Measurements from ENCODE around the gene ASTN2.

Gene ASTN2

DNA sequence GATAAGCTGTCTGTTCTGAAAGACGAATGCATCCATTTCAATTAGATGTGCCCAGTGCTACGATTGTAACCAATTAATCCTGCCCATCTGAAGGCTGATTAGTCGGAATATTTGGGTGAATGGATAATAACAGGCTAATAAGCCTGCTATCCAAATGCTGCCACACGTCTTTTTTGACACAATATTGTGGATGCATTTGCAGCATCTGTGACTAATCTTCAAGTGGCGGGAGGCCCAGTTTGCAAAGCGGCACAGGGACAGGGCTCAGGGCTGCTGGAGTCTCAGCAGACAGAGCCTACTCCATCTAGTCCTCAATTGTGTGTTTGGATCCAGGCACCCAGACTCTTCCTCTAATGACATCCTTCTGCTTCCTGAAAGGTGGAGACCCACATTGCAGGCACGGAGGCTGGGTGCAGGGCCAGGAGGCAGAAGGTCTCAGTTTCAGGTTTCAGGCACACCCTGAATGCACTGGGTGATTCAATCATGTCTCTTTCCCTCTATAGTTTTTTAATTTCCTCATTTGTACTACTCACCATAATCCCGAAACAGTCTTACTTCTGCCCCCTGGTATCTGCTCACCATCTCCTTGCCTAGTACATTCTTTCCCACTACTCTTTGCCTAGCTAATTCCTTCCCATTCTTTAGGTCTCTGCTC lies 169.6 kb downstream of the ASTN2 start:
- Histone ChIP-seq H3K4me3 (ENCODE audit: low read depth, low read length, poor library complexity, severe bottlenecking) (no peak overlapping the region), H3K9me2 (ENCODE audit: low read depth, low read length) (no peaks in the 10 kb centered on the region), H3K4me2 (ENCODE audit: low read length) (no peak overlapping the region), H4K20me1 (ENCODE audit: insufficient read depth, low read length) (no peaks in the 10 kb centered on the region), H3K27ac (ENCODE audit: low read depth, low read length, poor library complexity, severe bottlenecking) (no peak overlapping the region), H3K79me2 (ENCODE audit: insufficient read depth, low read length) (no peaks in the 10 kb centered on the region), H3K9ac (ENCODE audit: low read length) (no peak overlapping the region), H3K27me3 (ENCODE audit: insufficient read depth, low read length) (no peaks in the 10 kb centered on the region), H3K4me1 (ENCODE audit: insufficient read depth, low read length, severe bottlenecking) (peaks cover 48% of the 10 kb centered on the region), H2AFZ (ENCODE audit: low read length) (no peak overlapping the region), H3K36me3 (ENCODE audit: insufficient read depth, low read length) (no peaks in the 10 kb centered on the region), H3K9me3 (ENCODE audit: low read length) (0 out of 2 replicates have a peak, but pooled peaks cover 3% of the 10 kb centered on the region), H3F3A (ENCODE audit: insufficient read depth, low read length) (no peaks in the 10 kb centered on the region)
- no peak for TF ChIP-seq EZH2 (IDR thresholded peaks at IDR 0.05; ENCODE audit: borderline replicate concordance, low read length)
- TF ChIP-seq, protein P1, sequence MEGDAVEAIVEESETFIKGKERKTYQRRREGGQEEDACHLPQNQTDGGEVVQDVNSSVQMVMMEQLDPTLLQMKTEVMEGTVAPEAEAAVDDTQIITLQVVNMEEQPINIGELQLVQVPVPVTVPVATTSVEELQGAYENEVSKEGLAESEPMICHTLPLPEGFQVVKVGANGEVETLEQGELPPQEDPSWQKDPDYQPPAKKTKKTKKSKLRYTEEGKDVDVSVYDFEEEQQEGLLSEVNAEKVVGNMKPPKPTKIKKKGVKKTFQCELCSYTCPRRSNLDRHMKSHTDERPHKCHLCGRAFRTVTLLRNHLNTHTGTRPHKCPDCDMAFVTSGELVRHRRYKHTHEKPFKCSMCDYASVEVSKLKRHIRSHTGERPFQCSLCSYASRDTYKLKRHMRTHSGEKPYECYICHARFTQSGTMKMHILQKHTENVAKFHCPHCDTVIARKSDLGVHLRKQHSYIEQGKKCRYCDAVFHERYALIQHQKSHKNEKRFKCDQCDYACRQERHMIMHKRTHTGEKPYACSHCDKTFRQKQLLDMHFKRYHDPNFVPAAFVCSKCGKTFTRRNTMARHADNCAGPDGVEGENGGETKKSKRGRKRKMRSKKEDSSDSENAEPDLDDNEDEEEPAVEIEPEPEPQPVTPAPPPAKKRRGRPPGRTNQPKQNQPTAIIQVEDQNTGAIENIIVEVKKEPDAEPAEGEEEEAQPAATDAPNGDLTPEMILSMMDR (IDR thresholded peaks at IDR 0.05; ENCODE audit: low read length): no peak

DNA sequence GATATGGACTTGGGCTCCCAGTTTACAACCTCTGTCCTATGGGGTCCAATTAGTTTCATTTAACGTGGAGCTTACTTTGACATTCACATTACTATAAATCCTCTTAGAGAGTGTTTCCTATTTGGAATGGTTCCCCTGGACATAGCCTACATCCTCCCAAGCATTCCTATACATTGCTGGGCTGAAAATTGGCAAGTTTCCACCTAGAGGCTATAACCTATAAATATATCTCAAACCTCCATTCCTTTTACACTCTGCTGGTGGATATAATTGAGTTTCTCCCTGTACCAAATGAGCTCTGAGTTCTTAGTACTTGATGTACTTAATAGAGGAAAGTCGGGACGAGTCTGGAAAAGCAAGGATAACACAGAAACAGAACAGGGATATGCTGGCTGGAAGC lies 172.8 kb downstream of the ASTN2 start:
- H3K27me3 ChIP-seq (ENCODE audit: insufficient read depth, low read length): no peaks in the 10 kb centered on the region
- no peaks in the 10 kb centered on the region for H3K36me3 ChIP-seq (ENCODE audit: insufficient read depth, low read length)
- TF ChIP-seq, protein P1 (IDR thresholded peaks at IDR 0.05; ENCODE audit: low read length): no peak
- TF ChIP-seq EZH2 (IDR thresholded peaks at IDR 0.05; ENCODE audit: borderline replicate concordance, low read length): no peak
- H3K27ac ChIP-seq (ENCODE audit: low read depth, low read length, poor library complexity, severe bottlenecking): no peak overlapping the region
- H3K4me2 ChIP-seq (ENCODE audit: low read length): no peak overlapping the region
- H3K9me2 ChIP-seq (ENCODE audit: low read depth, low read length): no peaks in the 10 kb centered on the region
- H3K9me3 ChIP-seq (ENCODE audit: low read length): 0 out of 2 replicates have a peak, but pooled peaks cover 3% of the 10 kb centered on the region
- H4K20me1 ChIP-seq (ENCODE audit: insufficient read depth, low read length): no peaks in the 10 kb centered on the region
- no peaks in the 10 kb centered on the region for H3F3A ChIP-seq (ENCODE audit: insufficient read depth, low read length)
- no peak overlapping the region for H3K4me3 ChIP-seq (ENCODE audit: low read depth, low read length, poor library complexity, severe bottlenecking)
- no peaks in the 10 kb centered on the region for H3K79me2 ChIP-seq (ENCODE audit: insufficient read depth, low read length)
- no peak overlapping the region for H3K9ac ChIP-seq (ENCODE audit: low read length)
- H3K4me1 ChIP-seq (ENCODE audit: insufficient read depth, low read length, severe bottlenecking): peaks cover 16% of the 10 kb centered on the region
- no peak overlapping the region for H2AFZ ChIP-seq (ENCODE audit: low read length)

DNA sequence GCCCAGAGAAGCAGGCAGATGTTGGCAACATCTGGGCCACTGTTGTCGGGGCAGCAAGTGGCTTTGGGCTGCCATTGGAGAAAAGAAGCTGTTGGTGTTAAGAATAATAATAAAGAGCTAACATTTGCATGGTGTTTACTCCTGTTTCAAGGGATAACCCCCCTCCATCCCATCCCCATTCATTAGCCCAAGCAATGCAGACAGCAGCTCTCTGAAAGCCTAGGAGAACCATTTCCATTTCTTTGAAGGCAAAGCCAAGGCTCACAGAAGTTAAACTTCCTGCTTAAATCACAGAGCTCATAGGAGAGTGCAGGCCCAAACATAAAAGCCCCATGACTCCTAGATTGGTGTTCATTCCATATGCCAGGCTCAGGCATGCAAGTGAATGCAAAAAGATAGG lies 175.4 kb downstream of the ASTN2 start:
- TF ChIP-seq, protein P1 (IDR thresholded peaks at IDR 0.05; ENCODE audit: low read length): no peak
- no peak for TF ChIP-seq EZH2 (IDR thresholded peaks at IDR 0.05; ENCODE audit: borderline replicate concordance, low read length)
- H4K20me1 ChIP-seq (ENCODE audit: insufficient read depth, low read length): no peaks in the 10 kb centered on the region
- H3K4me1 ChIP-seq (ENCODE audit: insufficient read depth, low read length, severe bottlenecking): no peaks in the 10 kb centered on the region
- no peaks in the 10 kb centered on the region for H3F3A ChIP-seq (ENCODE audit: insufficient read depth, low read length)
- no peak overlapping the region for H3K9ac ChIP-seq (ENCODE audit: low read length)
- no peaks in the 10 kb centered on the region; the same call in 1 of the 2 replicates for H3K36me3 ChIP-seq (ENCODE audit: insufficient read depth, low read length)
- H2AFZ ChIP-seq (ENCODE audit: low read length): no peak overlapping the region
- H3K79me2 ChIP-seq (ENCODE audit: insufficient read depth, low read length): no peaks in the 10 kb centered on the region
- H3K4me2 ChIP-seq (ENCODE audit: low read length): no peak overlapping the region
- H3K9me2 ChIP-seq (ENCODE audit: low read depth, low read length): no peaks in the 10 kb centered on the region
- H3K27me3 ChIP-seq (ENCODE audit: insufficient read depth, low read length): no peaks in the 10 kb centered on the region
- 0 out of 2 replicates have a peak, but pooled peaks cover 3% of the 10 kb centered on the region for H3K9me3 ChIP-seq (ENCODE audit: low read length)
- H3K4me3 ChIP-seq (ENCODE audit: low read depth, low read length, poor library complexity, severe bottlenecking): no peak overlapping the region
- H3K27ac ChIP-seq (ENCODE audit: low read depth, low read length, poor library complexity, severe bottlenecking): no peak overlapping the region

All from OCI-LY1 (cell line).